Neural cell (in vitro differentiated cells): Measurements from ENCODE around the gene ZNF33A. TPM values are rescaled to one million over a fixed set of nuclear protein-coding genes. Genes with fewer than 3 reads are reported as not detected.
"Not testable (repeated sequence)": the region's sequence is repeated elsewhere in the genome, so short reads cannot be mapped to it uniquely, and the experiment has no call there.

ENCODE experiments used
- H2AFZ ChIP-seq: fragments of 200-600, 300-800 bp; sonication (generic), shearing (Covaris generic); 2 replicates; pipeline ENCODE4 v1.6.0; 2014; ENCODE audit warnings: low read depth, mild to moderate bottlenecking, antibody characterized with exemption, low read length, moderate library complexity
- H3F3A ChIP-seq: fragments of 200-600 bp; shearing (Covaris generic); 2 replicates; pipeline ENCODE4 v1.6.1; 2016; ENCODE audit warnings: mild to moderate bottlenecking, moderate library complexity, mixed read lengths, antibody characterized with exemption, low read length; ENCODE audit not compliant: insufficient read depth, poor library complexity, severe bottlenecking
- H3K27ac ChIP-seq: fragments of 200-600, 300-800 bp; sonication (generic), shearing (Covaris generic); 2 replicates; pipeline ENCODE4 v1.5.1; 2014; ENCODE audit warnings: mild to moderate bottlenecking, low read length, moderate library complexity
- H3K27me3 ChIP-seq: fragments of 300-800, 200-600 bp; sonication (generic), shearing (Covaris generic); 2 replicates; pipeline ENCODE4 v1.6.0; 2014; ENCODE audit warnings: mild to moderate bottlenecking, low read depth, low read length, moderate library complexity; ENCODE audit not compliant: insufficient read depth
- H3K36me3 ChIP-seq: fragments of 300-800, 200-600 bp; sonication (generic), shearing (Covaris generic); 2 replicates; pipeline ENCODE4 v1.5.1; 2014; ENCODE audit warnings: mild to moderate bottlenecking, antibody characterized with exemption, low read length, moderate library complexity; ENCODE audit not compliant: insufficient read depth
- H3K4me2 ChIP-seq: fragments of 300-800, 200-600 bp; sonication (generic), shearing (Covaris generic); 2 replicates; pipeline ENCODE4 v1.6.0; 2014; ENCODE audit warnings: mild to moderate bottlenecking, low read length
- H3K4me3 ChIP-seq: fragments of 300-800, 200-600 bp; sonication (generic), shearing (Covaris generic); 2 replicates; pipeline ENCODE4 v1.5.1; 2014; ENCODE audit warnings: mild to moderate bottlenecking, low read length, moderate library complexity
- H3K79me2 ChIP-seq: fragments of 200-600 bp; shearing (Covaris generic); replicated peaks from 2 replicates; pipeline ENCODE4 v1.6.0; 2014; ENCODE audit warnings: mild to moderate bottlenecking, low read length, moderate library complexity; ENCODE audit not compliant: insufficient read depth
- H3K9ac ChIP-seq: fragments of 300-800, 200-600 bp; sonication (generic), shearing (Covaris generic); 2 replicates; pipeline ENCODE4 v1.6.1; 2016; ENCODE audit warnings: mild to moderate bottlenecking, low read length, mixed read lengths
- H3K9me2 ChIP-seq: fragments of 200-600 bp; shearing (Covaris generic); 2 replicates; pipeline ENCODE4 v1.6.1; 2016; ENCODE audit warnings: mild to moderate bottlenecking, low read length, mixed read lengths; ENCODE audit not compliant: insufficient read depth
- H3K9me3 ChIP-seq: fragments of 200-600, 300-800 bp; sonication (generic), shearing (Covaris generic); 2 replicates; pipeline ENCODE4 v1.6.1; 2016; ENCODE audit warnings: mild to moderate bottlenecking, mixed run types, low read length, moderate library complexity, mixed read lengths
- H4K20me1 ChIP-seq: fragments of 200-600 bp; shearing (Covaris generic); 2 replicates; pipeline ENCODE4 v1.6.1; 2016; ENCODE audit warnings: mild to moderate bottlenecking, mixed run types; ENCODE audit not compliant: insufficient read depth
- CTCF ChIP-seq: fragments of 450-650 bp; IDR thresholded peaks from 2 replicates; pipeline ENCODE4 v1.5.1; 2014; ENCODE audit warnings: antibody characterized with exemption, mild to moderate bottlenecking, moderate library complexity; ENCODE audit not compliant: poor library complexity, severe bottlenecking
- EP300 ChIP-seq: fragments of 450-650 bp; conservative IDR thresholded peaks from 2 replicates; pipeline ENCODE4 v1.6.1; 2014; ENCODE audit warnings: antibody characterized with exemption, mild to moderate bottlenecking, moderate library complexity; ENCODE audit not compliant: poor library complexity, severe bottlenecking
- EZH2 ChIP-seq: fragments of 200-600, 300-800 bp; shearing (Covaris generic), sonication (generic); IDR thresholded peaks from 2 replicates; pipeline ENCODE4 v1.6.1; 2014; ENCODE audit warnings: antibody characterized with exemption, low read length, borderline replicate concordance, mild to moderate bottlenecking; ENCODE audit not compliant: insufficient read depth, poor library complexity, severe bottlenecking
- MXI1 ChIP-seq: fragments of 450-650 bp; conservative IDR thresholded peaks from 2 replicates; pipeline ENCODE4 v1.6.1; 2014; ENCODE audit warnings: antibody characterized with exemption, mild to moderate bottlenecking; ENCODE audit not compliant: poor library complexity, severe bottlenecking
- POLR2AphosphoS5 ChIP-seq: IDR thresholded peaks from 2 replicates; pipeline ENCODE4 v1.6.1; 2012
- RAD21 ChIP-seq: fragments of 450-650 bp; conservative IDR thresholded peaks from 2 replicates; pipeline ENCODE4 v1.6.1; 2014; ENCODE audit warnings: antibody characterized with exemption, mild to moderate bottlenecking, moderate library complexity
- REST ChIP-seq: IDR thresholded peaks from 2 replicates; pipeline ENCODE4 v1.6.1; 2012; ENCODE audit warnings: borderline replicate concordance
- SMC3 ChIP-seq: fragments of 450-650 bp; conservative IDR thresholded peaks from 2 replicates; pipeline ENCODE4 v1.6.1; 2014; ENCODE audit warnings: antibody characterized with exemption, mild to moderate bottlenecking, moderate library complexity; ENCODE audit not compliant: poor library complexity
- TAF1 ChIP-seq: IDR thresholded peaks from 2 replicates; pipeline ENCODE4 v1.6.1; 2012; ENCODE audit warnings: low read depth
- polyA plus RNA-seq: library from polyadenylated mRNA; depleted of rRNA; stranded (reverse); fragments of >200 nt; gene quantifications from 2 replicates; pipeline ENCODE4 v1.2.3, GENCODE V29; 2014

Gene ZNF33A
- polyA plus RNA-seq, 1 donor from 2014 or later, result 55.5 TPM

- not testable (repeated sequence) for H3K9me2 ChIP-seq, H3K9ac ChIP-seq, H3K79me2 ChIP-seq, H4K20me1 ChIP-seq, H3F3A ChIP-seq, H3K4me3 ChIP-seq, H2AFZ ChIP-seq, H3K36me3 ChIP-seq, H3K4me2 ChIP-seq, H3K9me3 ChIP-seq, H3K27ac ChIP-seq, H3K27me3 ChIP-seq
These were observed 10.0 kb upstream of the ZNF33A start for GRCh38 chr10:38000474-38000873.

- no peaks in the 10 kb centered on the region for H3K36me3 ChIP-seq
- no peaks in the 10 kb centered on the region for H3K9me3 ChIP-seq
- no peak overlapping the region for H3K9ac ChIP-seq
- no peaks in the 10 kb centered on the region for H3K9me2 ChIP-seq
- H4K20me1 ChIP-seq, result no peaks in the 10 kb centered on the region
- TF ChIP-seq CTCF (no peak), EP300 (no peak), REST (no peak), MXI1 (no peak), POLR2AphosphoS5 (no peak), EZH2 (no peak), SMC3 (no peak), TAF1 (no peak), RAD21 (no peak)
- H3F3A ChIP-seq, result no peaks in the 10 kb centered on the region
- no peaks in the 10 kb centered on the region for H3K79me2 ChIP-seq
- no peak overlapping the region for H3K27ac ChIP-seq
- no peak overlapping the region for H3K4me3 ChIP-seq
- H3K4me2 ChIP-seq, result no peak overlapping the region
- no peak overlapping the region for H2AFZ ChIP-seq
- H3K27me3 ChIP-seq, result no peaks in the 10 kb centered on the region
These were observed 7.4 kb upstream of the ZNF33A start for GRCh38 chr10:38003026-38003425.

- Histone ChIP-seq H3K9me3 (no peaks in the 10 kb centered on the region), H2AFZ (no peak overlapping the region), H3K9ac (no peak overlapping the region), H3K27me3 (no peaks in the 10 kb centered on the region), H3F3A (no peaks in the 10 kb centered on the region), H3K36me3 (no peaks in the 10 kb centered on the region), H3K27ac (no peak overlapping the region), H3K79me2 (no peaks in the 10 kb centered on the region), H3K4me2 (no peak overlapping the region), H4K20me1 (no peaks in the 10 kb centered on the region), H3K4me3 (no peak overlapping the region), H3K9me2 (no peaks in the 10 kb centered on the region)
- TF ChIP-seq SMC3, result no peak
- no peak for TF ChIP-seq CTCF
- TF ChIP-seq EP300, result no peak
- TF ChIP-seq TAF1, result no peak
- TF ChIP-seq RAD21, result no peak
- TF ChIP-seq REST, result no peak
- TF ChIP-seq POLR2AphosphoS5, result no peak
- TF ChIP-seq EZH2, result no peak
- no peak for TF ChIP-seq MXI1
These were observed 6.9 kb upstream of the ZNF33A start for GRCh38 chr10:38003588-38003987.
